ENCODE results near the gene B3GNT5.

GRCh38 chr3:183275418-183275817, 22.4 kb downstream of the B3GNT5 start:
- TF ChIP-seq, protein P1, sequence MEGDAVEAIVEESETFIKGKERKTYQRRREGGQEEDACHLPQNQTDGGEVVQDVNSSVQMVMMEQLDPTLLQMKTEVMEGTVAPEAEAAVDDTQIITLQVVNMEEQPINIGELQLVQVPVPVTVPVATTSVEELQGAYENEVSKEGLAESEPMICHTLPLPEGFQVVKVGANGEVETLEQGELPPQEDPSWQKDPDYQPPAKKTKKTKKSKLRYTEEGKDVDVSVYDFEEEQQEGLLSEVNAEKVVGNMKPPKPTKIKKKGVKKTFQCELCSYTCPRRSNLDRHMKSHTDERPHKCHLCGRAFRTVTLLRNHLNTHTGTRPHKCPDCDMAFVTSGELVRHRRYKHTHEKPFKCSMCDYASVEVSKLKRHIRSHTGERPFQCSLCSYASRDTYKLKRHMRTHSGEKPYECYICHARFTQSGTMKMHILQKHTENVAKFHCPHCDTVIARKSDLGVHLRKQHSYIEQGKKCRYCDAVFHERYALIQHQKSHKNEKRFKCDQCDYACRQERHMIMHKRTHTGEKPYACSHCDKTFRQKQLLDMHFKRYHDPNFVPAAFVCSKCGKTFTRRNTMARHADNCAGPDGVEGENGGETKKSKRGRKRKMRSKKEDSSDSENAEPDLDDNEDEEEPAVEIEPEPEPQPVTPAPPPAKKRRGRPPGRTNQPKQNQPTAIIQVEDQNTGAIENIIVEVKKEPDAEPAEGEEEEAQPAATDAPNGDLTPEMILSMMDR (conservative IDR thresholded peaks at IDR 0.05; ENCODE audit: low read depth in 2 of 2): no peak
- no peak for TF ChIP-seq EZH2 (IDR thresholded peaks at IDR 0.05; ENCODE audit: low read depth, unreplicated experiment)
- no peak for TF ChIP-seq CREB1 (CRISPR knock-in tag; IDR thresholded peaks at IDR 0.05; ENCODE audit: low read depth)
- TF ChIP-seq POLR2AphosphoS5 (IDR thresholded peaks at IDR 0.05; ENCODE audit: low read depth): no peak
- no peak for TF ChIP-seq ZNF331 (CRISPR knock-in tag; IDR thresholded peaks at IDR 0.05; ENCODE audit: low read depth)
- no peak for TF ChIP-seq EZH2phosphoT487 (IDR thresholded peaks at IDR 0.05; ENCODE audit: unreplicated experiment)
- TF ChIP-seq, protein P2, sequence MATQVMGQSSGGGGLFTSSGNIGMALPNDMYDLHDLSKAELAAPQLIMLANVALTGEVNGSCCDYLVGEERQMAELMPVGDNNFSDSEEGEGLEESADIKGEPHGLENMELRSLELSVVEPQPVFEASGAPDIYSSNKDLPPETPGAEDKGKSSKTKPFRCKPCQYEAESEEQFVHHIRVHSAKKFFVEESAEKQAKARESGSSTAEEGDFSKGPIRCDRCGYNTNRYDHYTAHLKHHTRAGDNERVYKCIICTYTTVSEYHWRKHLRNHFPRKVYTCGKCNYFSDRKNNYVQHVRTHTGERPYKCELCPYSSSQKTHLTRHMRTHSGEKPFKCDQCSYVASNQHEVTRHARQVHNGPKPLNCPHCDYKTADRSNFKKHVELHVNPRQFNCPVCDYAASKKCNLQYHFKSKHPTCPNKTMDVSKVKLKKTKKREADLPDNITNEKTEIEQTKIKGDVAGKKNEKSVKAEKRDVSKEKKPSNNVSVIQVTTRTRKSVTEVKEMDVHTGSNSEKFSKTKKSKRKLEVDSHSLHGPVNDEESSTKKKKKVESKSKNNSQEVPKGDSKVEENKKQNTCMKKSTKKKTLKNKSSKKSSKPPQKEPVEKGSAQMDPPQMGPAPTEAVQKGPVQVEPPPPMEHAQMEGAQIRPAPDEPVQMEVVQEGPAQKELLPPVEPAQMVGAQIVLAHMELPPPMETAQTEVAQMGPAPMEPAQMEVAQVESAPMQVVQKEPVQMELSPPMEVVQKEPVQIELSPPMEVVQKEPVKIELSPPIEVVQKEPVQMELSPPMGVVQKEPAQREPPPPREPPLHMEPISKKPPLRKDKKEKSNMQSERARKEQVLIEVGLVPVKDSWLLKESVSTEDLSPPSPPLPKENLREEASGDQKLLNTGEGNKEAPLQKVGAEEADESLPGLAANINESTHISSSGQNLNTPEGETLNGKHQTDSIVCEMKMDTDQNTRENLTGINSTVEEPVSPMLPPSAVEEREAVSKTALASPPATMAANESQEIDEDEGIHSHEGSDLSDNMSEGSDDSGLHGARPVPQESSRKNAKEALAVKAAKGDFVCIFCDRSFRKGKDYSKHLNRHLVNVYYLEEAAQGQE (IDR thresholded peaks at IDR 0.05; ENCODE audit: unreplicated experiment): no peak
- no peak for TF ChIP-seq NANOG (IDR thresholded peaks at IDR 0.05; ENCODE audit: borderline replicate concordance)
- TF ChIP-seq, protein P3, sequence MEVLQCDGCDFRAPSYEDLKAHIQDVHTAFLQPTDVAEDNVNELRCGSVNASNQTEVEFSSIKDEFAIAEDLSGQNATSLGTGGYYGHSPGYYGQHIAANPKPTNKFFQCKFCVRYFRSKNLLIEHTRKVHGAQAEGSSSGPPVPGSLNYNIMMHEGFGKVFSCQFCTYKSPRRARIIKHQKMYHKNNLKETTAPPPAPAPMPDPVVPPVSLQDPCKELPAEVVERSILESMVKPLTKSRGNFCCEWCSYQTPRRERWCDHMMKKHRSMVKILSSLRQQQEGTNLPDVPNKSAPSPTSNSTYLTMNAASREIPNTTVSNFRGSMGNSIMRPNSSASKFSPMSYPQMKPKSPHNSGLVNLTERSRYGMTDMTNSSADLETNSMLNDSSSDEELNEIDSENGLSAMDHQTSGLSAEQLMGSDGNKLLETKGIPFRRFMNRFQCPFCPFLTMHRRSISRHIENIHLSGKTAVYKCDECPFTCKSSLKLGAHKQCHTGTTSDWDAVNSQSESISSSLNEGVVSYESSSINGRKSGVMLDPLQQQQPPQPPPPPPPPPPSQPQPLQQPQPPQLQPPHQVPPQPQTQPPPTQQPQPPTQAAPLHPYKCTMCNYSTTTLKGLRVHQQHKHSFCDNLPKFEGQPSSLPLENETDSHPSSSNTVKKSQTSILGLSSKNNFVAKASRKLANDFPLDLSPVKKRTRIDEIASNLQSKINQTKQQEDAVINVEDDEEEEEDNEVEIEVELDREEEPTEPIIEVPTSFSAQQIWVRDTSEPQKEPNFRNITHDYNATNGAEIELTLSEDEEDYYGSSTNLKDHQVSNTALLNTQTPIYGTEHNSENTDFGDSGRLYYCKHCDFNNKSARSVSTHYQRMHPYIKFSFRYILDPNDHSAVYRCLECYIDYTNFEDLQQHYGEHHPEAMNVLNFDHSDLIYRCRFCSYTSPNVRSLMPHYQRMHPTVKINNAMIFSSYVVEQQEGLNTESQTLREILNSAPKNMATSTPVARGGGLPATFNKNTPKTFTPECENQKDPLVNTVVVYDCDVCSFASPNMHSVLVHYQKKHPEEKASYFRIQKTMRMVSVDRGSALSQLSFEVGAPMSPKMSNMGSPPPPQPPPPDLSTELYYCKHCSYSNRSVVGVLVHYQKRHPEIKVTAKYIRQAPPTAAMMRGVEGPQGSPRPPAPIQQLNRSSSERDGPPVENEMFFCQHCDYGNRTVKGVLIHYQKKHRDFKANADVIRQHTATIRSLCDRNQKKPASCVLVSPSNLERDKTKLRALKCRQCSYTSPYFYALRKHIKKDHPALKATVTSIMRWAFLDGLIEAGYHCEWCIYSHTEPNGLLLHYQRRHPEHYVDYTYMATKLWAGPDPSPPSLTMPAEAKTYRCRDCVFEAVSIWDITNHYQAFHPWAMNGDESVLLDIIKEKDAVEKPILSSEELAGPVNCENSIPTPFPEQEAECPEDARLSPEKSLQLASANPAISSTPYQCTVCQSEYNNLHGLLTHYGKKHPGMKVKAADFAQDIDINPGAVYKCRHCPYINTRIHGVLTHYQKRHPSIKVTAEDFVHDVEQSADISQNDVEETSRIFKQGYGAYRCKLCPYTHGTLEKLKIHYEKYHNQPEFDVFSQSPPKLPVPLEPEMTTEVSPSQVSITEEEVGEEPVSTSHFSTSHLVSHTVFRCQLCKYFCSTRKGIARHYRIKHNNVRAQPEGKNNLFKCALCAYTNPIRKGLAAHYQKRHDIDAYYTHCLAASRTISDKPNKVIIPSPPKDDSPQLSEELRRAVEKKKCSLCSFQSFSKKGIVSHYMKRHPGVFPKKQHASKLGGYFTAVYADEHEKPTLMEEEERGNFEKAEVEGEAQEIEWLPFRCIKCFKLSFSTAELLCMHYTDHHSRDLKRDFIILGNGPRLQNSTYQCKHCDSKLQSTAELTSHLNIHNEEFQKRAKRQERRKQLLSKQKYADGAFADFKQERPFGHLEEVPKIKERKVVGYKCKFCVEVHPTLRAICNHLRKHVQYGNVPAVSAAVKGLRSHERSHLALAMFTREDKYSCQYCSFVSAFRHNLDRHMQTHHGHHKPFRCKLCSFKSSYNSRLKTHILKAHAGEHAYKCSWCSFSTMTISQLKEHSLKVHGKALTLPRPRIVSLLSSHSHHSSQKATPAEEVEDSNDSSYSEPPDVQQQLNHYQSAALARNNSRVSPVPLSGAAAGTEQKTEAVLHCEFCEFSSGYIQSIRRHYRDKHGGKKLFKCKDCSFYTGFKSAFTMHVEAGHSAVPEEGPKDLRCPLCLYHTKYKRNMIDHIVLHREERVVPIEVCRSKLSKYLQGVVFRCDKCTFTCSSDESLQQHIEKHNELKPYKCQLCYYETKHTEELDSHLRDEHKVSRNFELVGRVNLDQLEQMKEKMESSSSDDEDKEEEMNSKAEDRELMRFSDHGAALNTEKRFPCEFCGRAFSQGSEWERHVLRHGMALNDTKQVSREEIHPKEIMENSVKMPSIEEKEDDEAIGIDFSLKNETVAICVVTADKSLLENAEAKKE (CRISPR knock-in tag; IDR thresholded peaks at IDR 0.05): no peak
- no peak for TF ChIP-seq JUNB (IDR thresholded peaks at IDR 0.05; ENCODE audit: unreplicated experiment)
- no peak for TF ChIP-seq ETS1 (IDR thresholded peaks at IDR 0.05)
- TF ChIP-seq STAT1 (IDR thresholded peaks at IDR 0.05; ENCODE audit: unreplicated experiment): no peak
- no peak for TF ChIP-seq ZNF114 (CRISPR knock-in tag; IDR thresholded peaks at IDR 0.05)
